AG10803 (cell line): ENCODE results near the gene APOBEC3A.
"Not testable (repeated sequence)": the region's sequence is repeated elsewhere in the genome, so short reads cannot be mapped to it uniquely, and the experiment has no call there.

Experiments
- DNase-seq: peaks from one replicate; pipeline ENCODE4 v3.0.0; 2010; ENCODE audit warnings: low read depth
- H3K4me3 ChIP-seq: 2 replicates; pipeline ENCODE4 v1.5.1; 2011; ENCODE audit warnings: mild to moderate bottlenecking, low read length, control low read depth
- CTCF ChIP-seq: conservative IDR thresholded peaks from 2 replicates; pipeline ENCODE4 v1.5.1; 2011; ENCODE audit warnings: mild to moderate bottlenecking, low read length, control low read depth, inconsistent platforms

The APOBEC3A gene

GRCh38 chr22:38971202-38971601 lies 13.8 kb downstream of the APOBEC3A start:
- TF ChIP-seq CTCF, result no peak
- DNase-seq, result no peak
- no peak overlapping the region for H3K4me3 ChIP-seq

GRCh38 chr22:38971791-38972190 lies 14.4 kb downstream of the APOBEC3A start:
- no peak overlapping the region for H3K4me3 ChIP-seq
- DNase-seq, result no peak
- TF ChIP-seq CTCF, result no peak

GRCh38 chr22:38972558-38972957 lies 15.1 kb downstream of the APOBEC3A start:
- TF ChIP-seq CTCF, result no peak
- no peak overlapping the region for H3K4me3 ChIP-seq
- DNase-seq, result no peak

GRCh38 chr22:38973289-38974169 lies 16.1 kb downstream of the APOBEC3A start:
- H3K4me3 ChIP-seq, result no peak overlapping the region
- peak; percentile 88 for TF ChIP-seq CTCF
- peak; percentile 23 for DNase-seq

- no peak overlapping the region for H3K4me3 ChIP-seq
- no peak for DNase-seq
- no peak for TF ChIP-seq CTCF
Measured at GRCh38 chr22:38974170-38974825, 16.9 kb downstream of the APOBEC3A start.

GRCh38 chr22:38974826-38975175 lies 17.4 kb downstream of the APOBEC3A start:
- no peak for DNase-seq
- no peak for TF ChIP-seq CTCF
- no peak overlapping the region for H3K4me3 ChIP-seq

GRCh38 chr22:38977289-38977688 lies 19.9 kb downstream of the APOBEC3A start:
- not testable (repeated sequence) for H3K4me3 ChIP-seq, DNase-seq

- DNase-seq, H3K4me3 ChIP-seq: not testable (repeated sequence)
Measured at GRCh38 chr22:38980587-38980986, 23.2 kb downstream of the APOBEC3A start.
